ENCODE results near the gene RPL28. TPM values are rescaled to one million over a fixed set of nuclear protein-coding genes. Genes with fewer than 3 reads are reported as not detected.

The RPL28 gene
- total and polyA plus RNA-seq, 4 donors: 116 to 535 (median 164) TPM

DNA sequence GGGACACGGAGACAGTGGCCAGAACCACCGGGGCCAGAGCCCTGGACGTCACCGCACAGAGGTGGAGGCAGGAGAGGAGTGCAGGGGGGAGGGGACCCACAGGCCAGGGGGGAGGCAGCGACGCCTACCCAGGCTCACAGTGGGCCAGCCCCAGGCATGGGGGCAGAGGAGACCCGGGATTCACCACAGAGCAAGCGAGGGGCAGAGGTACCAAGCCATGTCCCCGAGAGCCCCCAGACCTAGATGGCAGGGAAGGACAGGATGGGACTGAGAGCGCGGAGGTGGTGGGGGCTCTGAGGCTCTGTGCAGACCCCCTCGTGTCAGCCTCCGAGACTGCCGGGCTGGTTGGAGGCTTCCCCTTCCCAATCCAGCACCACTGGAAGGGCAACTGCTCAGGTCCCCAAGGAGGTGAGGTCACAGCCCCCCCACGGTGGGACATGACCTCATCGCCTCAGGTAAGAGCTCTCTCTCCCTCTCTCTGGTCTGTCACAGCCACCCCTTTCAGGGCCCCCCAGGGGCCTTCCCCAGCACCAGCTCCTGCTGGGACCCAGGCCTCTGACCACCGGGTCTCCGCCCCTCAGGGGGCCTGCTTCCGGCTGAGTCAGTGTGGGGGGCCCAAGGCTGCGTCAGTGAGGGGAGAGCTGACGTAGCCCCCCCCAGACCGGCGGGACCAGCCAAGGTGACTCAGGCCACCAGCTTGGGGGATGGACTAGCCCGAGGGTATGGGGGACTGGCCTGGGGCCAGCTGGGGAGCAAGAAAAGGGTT, 13.2 kb upstream of the RPL28 start:
- 45% methylated on average over 24 of the region's 24 CpGs for WGBS
- no peak for TF ChIP-seq JUND (IDR thresholded peaks at IDR 0.05)
- no peak for TF ChIP-seq GABPA (IDR thresholded peaks at IDR 0.05 in 1 of 2, conservative IDR thresholded peaks at IDR 0.05 in 1 of 2)
- TF ChIP-seq, protein P1, sequence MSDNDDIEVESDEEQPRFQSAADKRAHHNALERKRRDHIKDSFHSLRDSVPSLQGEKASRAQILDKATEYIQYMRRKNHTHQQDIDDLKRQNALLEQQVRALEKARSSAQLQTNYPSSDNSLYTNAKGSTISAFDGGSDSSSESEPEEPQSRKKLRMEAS (IDR thresholded peaks at IDR 0.05): no peak
- TF ChIP-seq, protein P2, sequence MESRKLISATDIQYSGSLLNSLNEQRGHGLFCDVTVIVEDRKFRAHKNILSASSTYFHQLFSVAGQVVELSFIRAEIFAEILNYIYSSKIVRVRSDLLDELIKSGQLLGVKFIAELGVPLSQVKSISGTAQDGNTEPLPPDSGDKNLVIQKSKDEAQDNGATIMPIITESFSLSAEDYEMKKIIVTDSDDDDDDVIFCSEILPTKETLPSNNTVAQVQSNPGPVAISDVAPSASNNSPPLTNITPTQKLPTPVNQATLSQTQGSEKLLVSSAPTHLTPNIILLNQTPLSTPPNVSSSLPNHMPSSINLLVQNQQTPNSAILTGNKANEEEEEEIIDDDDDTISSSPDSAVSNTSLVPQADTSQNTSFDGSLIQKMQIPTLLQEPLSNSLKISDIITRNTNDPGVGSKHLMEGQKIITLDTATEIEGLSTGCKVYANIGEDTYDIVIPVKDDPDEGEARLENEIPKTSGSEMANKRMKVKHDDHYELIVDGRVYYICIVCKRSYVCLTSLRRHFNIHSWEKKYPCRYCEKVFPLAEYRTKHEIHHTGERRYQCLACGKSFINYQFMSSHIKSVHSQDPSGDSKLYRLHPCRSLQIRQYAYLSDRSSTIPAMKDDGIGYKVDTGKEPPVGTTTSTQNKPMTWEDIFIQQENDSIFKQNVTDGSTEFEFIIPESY (IDR thresholded peaks at IDR 0.05): no peak
- no peak for TF ChIP-seq NR2F2 (IDR thresholded peaks at IDR 0.05)
- no peak for TF ChIP-seq HNF4G (IDR thresholded peaks at IDR 0.05)
- no peak for TF ChIP-seq RXRA (IDR thresholded peaks at IDR 0.05)
- no peak for TF ChIP-seq SP1 (IDR thresholded peaks at IDR 0.05)
- no peak for TF ChIP-seq HNF4A (conservative IDR thresholded peaks at IDR 0.05)
- no peak for TF ChIP-seq RAD21 (IDR thresholded peaks at IDR 0.05)
- TF ChIP-seq TAF1 (conservative IDR thresholded peaks at IDR 0.05): no peak
- no peak for TF ChIP-seq ATF3 (IDR thresholded peaks at IDR 0.05)
- TF ChIP-seq, protein P3, sequence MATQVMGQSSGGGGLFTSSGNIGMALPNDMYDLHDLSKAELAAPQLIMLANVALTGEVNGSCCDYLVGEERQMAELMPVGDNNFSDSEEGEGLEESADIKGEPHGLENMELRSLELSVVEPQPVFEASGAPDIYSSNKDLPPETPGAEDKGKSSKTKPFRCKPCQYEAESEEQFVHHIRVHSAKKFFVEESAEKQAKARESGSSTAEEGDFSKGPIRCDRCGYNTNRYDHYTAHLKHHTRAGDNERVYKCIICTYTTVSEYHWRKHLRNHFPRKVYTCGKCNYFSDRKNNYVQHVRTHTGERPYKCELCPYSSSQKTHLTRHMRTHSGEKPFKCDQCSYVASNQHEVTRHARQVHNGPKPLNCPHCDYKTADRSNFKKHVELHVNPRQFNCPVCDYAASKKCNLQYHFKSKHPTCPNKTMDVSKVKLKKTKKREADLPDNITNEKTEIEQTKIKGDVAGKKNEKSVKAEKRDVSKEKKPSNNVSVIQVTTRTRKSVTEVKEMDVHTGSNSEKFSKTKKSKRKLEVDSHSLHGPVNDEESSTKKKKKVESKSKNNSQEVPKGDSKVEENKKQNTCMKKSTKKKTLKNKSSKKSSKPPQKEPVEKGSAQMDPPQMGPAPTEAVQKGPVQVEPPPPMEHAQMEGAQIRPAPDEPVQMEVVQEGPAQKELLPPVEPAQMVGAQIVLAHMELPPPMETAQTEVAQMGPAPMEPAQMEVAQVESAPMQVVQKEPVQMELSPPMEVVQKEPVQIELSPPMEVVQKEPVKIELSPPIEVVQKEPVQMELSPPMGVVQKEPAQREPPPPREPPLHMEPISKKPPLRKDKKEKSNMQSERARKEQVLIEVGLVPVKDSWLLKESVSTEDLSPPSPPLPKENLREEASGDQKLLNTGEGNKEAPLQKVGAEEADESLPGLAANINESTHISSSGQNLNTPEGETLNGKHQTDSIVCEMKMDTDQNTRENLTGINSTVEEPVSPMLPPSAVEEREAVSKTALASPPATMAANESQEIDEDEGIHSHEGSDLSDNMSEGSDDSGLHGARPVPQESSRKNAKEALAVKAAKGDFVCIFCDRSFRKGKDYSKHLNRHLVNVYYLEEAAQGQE (IDR thresholded peaks at IDR 0.05): no peak
- TF ChIP-seq YY1 (IDR thresholded peaks at IDR 0.05): no peak
- no peak for TF ChIP-seq FOXA1 (IDR thresholded peaks at IDR 0.05)
- no peak for TF ChIP-seq CTCF (IDR thresholded peaks at IDR 0.05; ENCODE audit: low read depth, low read length, missing input control)
- TF ChIP-seq EGR1 (IDR thresholded peaks at IDR 0.05; ENCODE audit: low read depth in 2 of 2): no peak
- no peak for TF ChIP-seq FOXA2 (IDR thresholded peaks at IDR 0.05)
- Histone ChIP-seq H3K4me3 (ENCODE audit: low read depth in 1 of 3, low read length in 3 of 3) (no peak overlapping the region), H3K36me3 (ENCODE audit: control insufficient read depth in 4 of 4, insufficient read depth in 3 of 4, low read depth in 1 of 4, low read length in 3 of 4) (no peaks in the 10 kb centered on the region), H3K27me3 (ENCODE audit: control insufficient read depth in 4 of 4, insufficient read depth in 4 of 4, low read length in 3 of 4) (peaks cover 0 to 13% (median 8%) of the 10 kb centered on the region in 4 donors), H3K9me3 (ENCODE audit: control insufficient read depth in 4 of 4, low read length in 3 of 4) (no peaks in the 10 kb centered on the region), H3K4me1 (ENCODE audit: control insufficient read depth in 4 of 4, insufficient read depth in 4 of 4, low read length in 3 of 4) (peaks cover 0 to 9% (median 2%) of the 10 kb centered on the region in 4 donors), H3K9ac (ENCODE audit: low read depth in 1 of 2, low read length in 2 of 2) (no peak overlapping the region), H3K27ac (ENCODE audit: low read depth in 1 of 2, low read length in 2 of 2) (no peak overlapping the region)
- DNase-seq (ENCODE audit: low spot score): no peak

All from liver (tissue), 9 donors.